Activated naive CD4-positive, alpha-beta T cell treated with anti-CD3 and anti-CD28 coated beads, Interleukin-2, amount 50 U/mL, for 72 hours (primary cell): ENCODE results near the gene THSD7A. TPM values are rescaled to one million over a fixed set of nuclear protein-coding genes. Genes with fewer than 3 reads are reported as not detected.

Source experiments
- ATAC-seq, 2 donors: fragments of 150-1000 bp; cut with Tn5 transposase; 2 replicates each; pipeline ENCODE4 v1.10.0; 2021; ENCODE audit warnings: mild to moderate bottlenecking in 2 of 2, moderate library complexity in 2 of 2
- DNase-seq, 2 donors: peaks; one replicate each; pipeline ENCODE4 v3.0.0; 2021 to 2022; ENCODE audit warnings: low spot score in 2 of 2
- H3K27ac Mint-ChIP-seq, 2 donors: one replicate each; pipeline ENCODE4 v1.8.0; 2022; ENCODE audit warnings: mild to moderate bottlenecking in 2 of 2, mixed read lengths in 2 of 2
- H3K36me3 Mint-ChIP-seq, 2 donors: one replicate each; pipeline ENCODE4 v1.8.0; 2022; ENCODE audit warnings: mixed read lengths in 2 of 2
- H3K9me3 Mint-ChIP-seq, 2 donors: one replicate each; pipeline ENCODE4 v1.8.0; 2022; ENCODE audit warnings: mixed read lengths in 2 of 2
- total RNA-seq, 2 donors: library from RNA; stranded (reverse); gene quantifications; one replicate each; pipeline ENCODE4 v1.2.3, GENCODE V29; 2022

The THSD7A gene
- under 1 TPM in 1 of 2 donors, not detected in 1; 0.02 TPM for total RNA-seq

- DNase-seq, result peak in 1 of 2 donors; percentile 6
Measured at GRCh38 chr7:11831736-11832495, at the start of gene THSD7A. THSD7A (minus strand) TSS chr7:11832198; CDS start chr7:11831946, 252 bp downstream.

GRCh38 chr7:11881680-11882079, 49.7 kb upstream of the THSD7A start:
- ATAC-seq (no peak), DNase-seq (no peak)
- Mint-ChIP-seq H3K36me3 (no peaks in the 10 kb centered on the region), H3K9me3 (peaks cover 0 to 8% of the 10 kb centered on the region in 2 donors), H3K27ac (no peak overlapping the region)

More at GRCh38 chr7:11831736-11832495, at the start of gene THSD7A:
- ATAC-seq, result peak in 1 of 2 donors; percentile 80
- H3K9me3 Mint-ChIP-seq, result peaks cover 0 to 9% of the 10 kb centered on the region in 2 donors
- H3K27ac Mint-ChIP-seq, result no peak within 1 kb of the TSS
- peaks cover 0 to 5% of the 10 kb centered on the region in 2 donors for H3K36me3 Mint-ChIP-seq

GRCh38 chr7:11875635-11876034, 43.6 kb upstream of the THSD7A start:
- DNase-seq (no peak), ATAC-seq (no peak)
- Mint-ChIP-seq H3K27ac (no peak overlapping the region), H3K9me3 (no peaks in the 10 kb centered on the region), H3K36me3 (no peaks in the 10 kb centered on the region)

- no peak overlapping the region for H3K27ac Mint-ChIP-seq
- peaks cover 11 to 24% of the 10 kb centered on the region in 2 donors for H3K9me3 Mint-ChIP-seq
- no peak for ATAC-seq
Measured at GRCh38 chr7:11865671-11866070, 33.7 kb upstream of the THSD7A start.

GRCh38 chr7:11858622-11859302, 26.8 kb upstream of the THSD7A start:
- Mint-ChIP-seq H3K9me3 (peaks cover 0 to 10% of the 10 kb centered on the region in 2 donors), H3K36me3 (no peaks in the 10 kb centered on the region), H3K27ac (no peak overlapping the region)
- no peak for ATAC-seq
- DNase-seq, result no peak

More at GRCh38 chr7:11865671-11866070, 33.7 kb upstream of the THSD7A start:
- no peak for DNase-seq
- no peaks in the 10 kb centered on the region for H3K36me3 Mint-ChIP-seq

- Mint-ChIP-seq H3K36me3 (no peaks in the 10 kb centered on the region), H3K9me3 (peaks cover 0 to 9% of the 10 kb centered on the region in 2 donors), H3K27ac (no peak overlapping the region)
- no peak for DNase-seq
- ATAC-seq, result no peak
Measured at GRCh38 chr7:11858026-11858425, 26.0 kb upstream of the THSD7A start.

- no peaks in the 10 kb centered on the region for H3K36me3 Mint-ChIP-seq
- DNase-seq (no peak), ATAC-seq (no peak)
- H3K27ac Mint-ChIP-seq, result no peak overlapping the region
- no peaks in the 10 kb centered on the region for H3K9me3 Mint-ChIP-seq
Measured at GRCh38 chr7:11848251-11848650, 16.3 kb upstream of the THSD7A start.

- no peaks in the 10 kb centered on the region for H3K36me3 Mint-ChIP-seq
Measured at GRCh38 chr7:11847336-11847735, 15.3 kb upstream of the THSD7A start.

GRCh38 chr7:11846361-11846955, 14.5 kb upstream of the THSD7A start:
- ATAC-seq (no peak), DNase-seq (no peak)
- Mint-ChIP-seq H3K27ac (no peak overlapping the region), H3K36me3 (no peaks in the 10 kb centered on the region), H3K9me3 (no peaks in the 10 kb centered on the region)

More at GRCh38 chr7:11847336-11847735, 15.3 kb upstream of the THSD7A start:
- DNase-seq (no peak), ATAC-seq (no peak)
- no peak overlapping the region for H3K27ac Mint-ChIP-seq
- no peaks in the 10 kb centered on the region for H3K9me3 Mint-ChIP-seq

- ATAC-seq, result no peak
- no peaks in the 10 kb centered on the region for H3K9me3 Mint-ChIP-seq
Measured at GRCh38 chr7:11843113-11843765, 11.2 kb upstream of the THSD7A start.

GRCh38 chr7:11841657-11842056, 9.7 kb upstream of the THSD7A start:
- Mint-ChIP-seq H3K27ac (no peak overlapping the region), H3K36me3 (no peaks in the 10 kb centered on the region), H3K9me3 (peaks cover 0 to 2% of the 10 kb centered on the region in 2 donors)
- DNase-seq, result no peak
- peak in 1 of 2 donors; percentile 16 for ATAC-seq

More at GRCh38 chr7:11843113-11843765, 11.2 kb upstream of the THSD7A start:
- no peak for DNase-seq
- Mint-ChIP-seq H3K36me3 (no peaks in the 10 kb centered on the region), H3K27ac (no peak overlapping the region)

GRCh38 chr7:11835260-11835659, 3.3 kb upstream of the THSD7A start:
- DNase-seq, result no peak
- no peak overlapping the region for H3K27ac Mint-ChIP-seq
- no peak for ATAC-seq
- peaks cover 0 to 5% of the 10 kb centered on the region in 2 donors for H3K36me3 Mint-ChIP-seq
- peaks cover 0 to 2% of the 10 kb centered on the region in 2 donors for H3K9me3 Mint-ChIP-seq

GRCh38 chr7:11833431-11833830, 1.4 kb upstream of the THSD7A start:
- peaks cover 0 to 2% of the 10 kb centered on the region in 2 donors for H3K9me3 Mint-ChIP-seq
- ATAC-seq, result no peak
- peaks cover 0 to 5% of the 10 kb centered on the region in 2 donors for H3K36me3 Mint-ChIP-seq
- H3K27ac Mint-ChIP-seq, result no peak overlapping the region
- no peak for DNase-seq

GRCh38 chr7:11831156-11831735, 752 bp downstream of the THSD7A start:
- no peak for DNase-seq
- no peak overlapping the region for H3K27ac Mint-ChIP-seq
- ATAC-seq, result peak in 1 of 2 donors; percentile 26
- H3K36me3 Mint-ChIP-seq, result peaks cover 0 to 5% of the 10 kb centered on the region in 2 donors
- H3K9me3 Mint-ChIP-seq, result peaks cover 0 to 9% of the 10 kb centered on the region in 2 donors

GRCh38 chr7:11830582-11831155, 1.3 kb downstream of the THSD7A start:
- Mint-ChIP-seq H3K9me3 (peaks cover 0 to 9% of the 10 kb centered on the region in 2 donors), H3K36me3 (peaks cover 0 to 5% of the 10 kb centered on the region in 2 donors), H3K27ac (no peak overlapping the region)
- no peak for DNase-seq
- ATAC-seq, result no peak

- ATAC-seq, result no peak
- no peak for DNase-seq
- H3K27ac Mint-ChIP-seq, result no peak overlapping the region
- peaks cover 0 to 9% of the 10 kb centered on the region in 2 donors for H3K9me3 Mint-ChIP-seq
- H3K36me3 Mint-ChIP-seq, result peaks cover 0 to 5% of the 10 kb centered on the region in 2 donors
Measured at GRCh38 chr7:11829954-11830353, 2.0 kb downstream of the THSD7A start.
